Mononuclear cell (primary cell): ENCODE results near the gene ANKRD6. TPM values are rescaled to one million over a fixed set of nuclear protein-coding genes. Genes with fewer than 3 reads are reported as not detected.

Experiments used
- H3K27me3 ChIP-seq: 2 replicates; pipeline ENCODE4 v1.6.0; 2011; ENCODE audit warnings: low read length, control low read depth; ENCODE audit not compliant: insufficient read depth
- H3K4me1 ChIP-seq: 2 replicates; pipeline ENCODE4 v1.5.1; 2011; ENCODE audit warnings: mild to moderate bottlenecking, low read length, control low read depth; ENCODE audit not compliant: insufficient read depth
- H3K4me3 ChIP-seq: 2 replicates; pipeline ENCODE4 v1.5.1; 2011; ENCODE audit warnings: mild to moderate bottlenecking, low read length, moderate library complexity
- H3K9me3 ChIP-seq: 2 replicates; pipeline ENCODE4 v1.5.1; 2011; ENCODE audit warnings: low read depth, mild to moderate bottlenecking, control low read depth, low read length
- total RNA-seq: library from RNA; depleted of rRNA; stranded (reverse); fragments of >200 nt; gene quantifications from one replicate; pipeline ENCODE4 v1.2.3, GENCODE V29; 2012

ANKRD6 gene
- total RNA-seq, 1 donor: 1.8 TPM

GRCh38 chr6:89475634-89476033, 42.7 kb downstream of the ANKRD6 start:
- Histone ChIP-seq H3K9me3 (no peaks in the 10 kb centered on the region), H3K27me3 (no peaks in the 10 kb centered on the region), H3K4me3 (no peak overlapping the region), H3K4me1 (peaks cover 12% of the 10 kb centered on the region)

- H3K4me3 ChIP-seq: no peak overlapping the region
- H3K9me3 ChIP-seq: no peaks in the 10 kb centered on the region
- no peaks in the 10 kb centered on the region for H3K27me3 ChIP-seq
- H3K4me1 ChIP-seq: peaks cover 8% of the 10 kb centered on the region
These were observed 46.9 kb downstream of the ANKRD6 start for GRCh38 chr6:89479897-89480296.

DNA sequence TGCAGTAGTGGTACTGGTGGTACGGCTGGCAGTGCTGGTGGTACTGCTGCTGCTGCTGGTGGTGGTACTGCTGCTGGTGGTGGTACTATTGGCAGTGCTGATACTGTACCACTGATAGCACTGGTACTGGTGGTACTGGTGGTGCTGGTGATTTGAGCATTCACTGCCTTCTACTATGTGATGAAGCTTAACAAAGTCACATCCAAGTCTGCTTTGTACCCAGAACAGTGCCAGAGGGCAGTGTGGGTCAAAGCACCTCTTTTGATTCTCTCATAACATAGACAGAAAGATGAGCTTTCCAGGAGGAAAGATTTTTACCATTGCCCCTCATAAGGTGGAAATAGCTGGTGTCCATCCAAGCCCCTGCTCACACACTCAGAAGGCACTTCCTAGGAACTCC, 48.7 kb downstream of the ANKRD6 start:
- no peak overlapping the region for H3K4me3 ChIP-seq
- H3K27me3 ChIP-seq: no peaks in the 10 kb centered on the region
- no peaks in the 10 kb centered on the region for H3K9me3 ChIP-seq
- H3K4me1 ChIP-seq: no peaks in the 10 kb centered on the region

GRCh38 chr6:89482126-89482525, 49.2 kb downstream of the ANKRD6 start:
- Histone ChIP-seq H3K4me3 (no peak overlapping the region), H3K9me3 (no peaks in the 10 kb centered on the region), H3K4me1 (no peaks in the 10 kb centered on the region), H3K27me3 (no peaks in the 10 kb centered on the region)

DNA sequence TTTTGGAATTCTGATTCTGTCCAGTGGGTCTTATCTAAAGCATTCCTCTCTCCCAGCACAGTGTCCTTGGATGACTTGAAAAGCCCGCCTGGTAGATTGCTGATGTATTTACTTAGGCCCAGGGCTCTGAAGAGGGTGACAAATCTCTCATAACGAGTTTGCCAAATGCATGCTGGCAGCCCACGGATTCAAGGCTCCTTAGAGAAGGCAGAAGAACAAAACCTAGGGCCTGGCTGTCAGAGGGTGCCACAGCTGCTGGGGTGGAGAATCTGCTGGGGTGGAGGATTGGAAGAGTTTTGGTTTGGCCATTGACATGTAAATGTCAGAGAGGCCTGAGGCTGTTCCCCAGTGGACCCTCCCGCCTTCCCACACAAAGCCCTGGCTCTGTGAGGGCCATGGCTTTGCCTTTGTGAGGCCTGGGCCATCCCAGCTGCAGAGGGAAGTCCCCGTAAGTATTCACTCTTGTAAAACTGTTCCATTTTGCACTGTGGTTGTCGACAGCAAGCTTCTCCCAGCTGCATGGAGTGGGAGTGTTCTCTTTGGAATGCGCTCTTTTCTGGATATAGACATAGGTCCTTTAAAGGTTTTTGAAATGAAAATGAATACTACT, 50.3 kb downstream of the ANKRD6 start:
- Histone ChIP-seq H3K4me1 (no peaks in the 10 kb centered on the region), H3K27me3 (no peaks in the 10 kb centered on the region), H3K9me3 (no peaks in the 10 kb centered on the region)

GRCh38 chr6:89485320-89485719, 52.4 kb downstream of the ANKRD6 start:
- no peak overlapping the region for H3K4me3 ChIP-seq
- no peaks in the 10 kb centered on the region for H3K27me3 ChIP-seq
- no peaks in the 10 kb centered on the region for H3K4me1 ChIP-seq
- H3K9me3 ChIP-seq: no peaks in the 10 kb centered on the region

More for the DNA sequence above, 50.3 kb downstream of the ANKRD6 start:
- no peak overlapping the region for H3K4me3 ChIP-seq

DNA sequence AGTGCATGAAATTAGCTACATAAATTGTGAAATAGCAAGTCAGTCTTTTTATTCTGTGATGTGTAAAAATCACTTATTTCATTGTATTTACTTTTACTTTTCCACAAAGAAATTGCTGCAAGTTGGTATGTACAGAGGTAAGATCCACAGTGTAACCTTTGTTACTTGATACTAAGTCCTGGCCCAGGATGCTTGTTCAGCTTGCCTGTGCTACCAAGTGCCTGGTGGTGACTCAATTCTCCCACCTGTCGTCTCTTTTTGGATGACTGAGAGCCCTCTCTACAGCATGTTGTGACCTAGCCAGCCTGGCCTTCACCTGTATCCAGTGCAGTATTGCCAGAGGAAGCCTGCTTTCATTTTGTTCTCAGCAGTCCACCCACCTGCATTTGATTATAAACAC, 54.9 kb downstream of the ANKRD6 start:
- no peaks in the 10 kb centered on the region for H3K27me3 ChIP-seq
- no peaks in the 10 kb centered on the region for H3K9me3 ChIP-seq
- H3K4me3 ChIP-seq: no peak overlapping the region
- no peaks in the 10 kb centered on the region for H3K4me1 ChIP-seq

- H3K4me3 ChIP-seq: no peak overlapping the region
- no peaks in the 10 kb centered on the region for H3K27me3 ChIP-seq
- H3K4me1 ChIP-seq: no peaks in the 10 kb centered on the region
- no peaks in the 10 kb centered on the region for H3K9me3 ChIP-seq
These were observed 55.5 kb downstream of the ANKRD6 start for GRCh38 chr6:89488438-89488837.

- H3K4me1 ChIP-seq: no peaks in the 10 kb centered on the region
- no peaks in the 10 kb centered on the region for H3K27me3 ChIP-seq
- H3K4me3 ChIP-seq: no peak overlapping the region
- no peaks in the 10 kb centered on the region for H3K9me3 ChIP-seq
These were observed 56.1 kb downstream of the ANKRD6 start for GRCh38 chr6:89489078-89489477.

- H3K27me3 ChIP-seq: peaks cover under 1% of the 10 kb centered on the region
These were observed 59.2 kb downstream of the ANKRD6 start for GRCh38 chr6:89492025-89492640.

GRCh38 chr6:89494131-89494793, 61.3 kb downstream of the ANKRD6 start:
- H3K9me3 ChIP-seq: no peaks in the 10 kb centered on the region
- H3K4me3 ChIP-seq: no peak overlapping the region

More at GRCh38 chr6:89492025-89492640, 59.2 kb downstream of the ANKRD6 start:
- Histone ChIP-seq H3K4me3 (no peak overlapping the region), H3K4me1 (no peaks in the 10 kb centered on the region), H3K9me3 (no peaks in the 10 kb centered on the region)

GRCh38 chr6:89495961-89496535, 63.1 kb downstream of the ANKRD6 start:
- H3K27me3 ChIP-seq: peaks cover 7% of the 10 kb centered on the region
- H3K4me3 ChIP-seq: no peak overlapping the region
- H3K4me1 ChIP-seq: no peaks in the 10 kb centered on the region
- H3K9me3 ChIP-seq: no peaks in the 10 kb centered on the region

More at GRCh38 chr6:89494131-89494793, 61.3 kb downstream of the ANKRD6 start:
- H3K4me1 ChIP-seq: no peaks in the 10 kb centered on the region
- H3K27me3 ChIP-seq: peaks cover 7% of the 10 kb centered on the region

- Histone ChIP-seq H3K9me3 (no peaks in the 10 kb centered on the region), H3K4me3 (no peak overlapping the region), H3K4me1 (no peaks in the 10 kb centered on the region), H3K27me3 (peaks cover 7% of the 10 kb centered on the region)
These were observed 67.7 kb downstream of the ANKRD6 start for GRCh38 chr6:89500611-89501010.

DNA sequence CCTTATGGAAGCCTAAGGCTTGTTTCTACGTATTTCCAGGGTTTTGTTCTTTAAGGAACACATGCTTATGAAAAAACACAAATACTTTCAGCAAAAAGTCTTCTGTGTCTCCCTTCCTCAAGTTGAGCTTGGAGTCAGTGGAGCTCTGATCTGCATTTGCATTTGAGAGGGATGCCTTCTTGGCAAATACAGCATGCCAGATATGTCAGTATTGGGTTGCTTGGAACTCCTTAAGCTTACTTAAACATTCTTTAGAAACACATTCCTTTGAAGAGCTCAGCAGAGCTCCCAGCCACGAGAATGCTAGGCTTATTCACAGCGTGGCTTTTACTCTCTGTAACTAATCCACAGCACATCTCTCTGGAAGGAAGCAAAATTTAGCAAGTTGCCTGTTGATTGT, 68.3 kb downstream of the ANKRD6 start:
- Histone ChIP-seq H3K4me3 (no peak overlapping the region), H3K9me3 (no peaks in the 10 kb centered on the region), H3K4me1 (no peaks in the 10 kb centered on the region), H3K27me3 (peaks cover 7% of the 10 kb centered on the region)

GRCh38 chr6:89501753-89502152, 68.8 kb downstream of the ANKRD6 start:
- Histone ChIP-seq H3K9me3 (no peaks in the 10 kb centered on the region), H3K27me3 (peaks cover 7% of the 10 kb centered on the region), H3K4me1 (no peaks in the 10 kb centered on the region), H3K4me3 (no peak overlapping the region)
